NCI-H1105 treated with DMSO at 0.1 percent for 48 hours (cell line): ENCODE data around the gene RNF183.
"Not testable (repeated sequence)": the region's sequence is repeated elsewhere in the genome, so short reads cannot be mapped to it uniquely, and the experiment has no call there.

ENCODE experiments used
- DNase-seq: peaks from one replicate; lab custom pipeline; 2025; lab: John Stamatoyannopoulos, UW

The RNF183 gene

GRCh38 chr9:113274474-113275156, 28.6 kb downstream of the RNF183 start:
- peak; percentile 74 for DNase-seq

GRCh38 chr9:113269871-113270270, 33.3 kb downstream of the RNF183 start:
- DNase-seq, result no peak

- no peak for DNase-seq
Observed at GRCh38 chr9:113269355-113269754, 33.8 kb downstream of the RNF183 start.

- no peak for DNase-seq
Observed at GRCh38 chr9:113267911-113268566, 35.1 kb downstream of the RNF183 start.

GRCh38 chr9:113266174-113266573, 37.0 kb downstream of the RNF183 start:
- DNase-seq, result no peak

- DNase-seq, result no peak
Observed at GRCh38 chr9:113261917-113262671, 41.1 kb downstream of the RNF183 start.

- DNase-seq, result no peak
Observed at GRCh38 chr9:113258282-113258681, 44.9 kb downstream of the RNF183 start.

GRCh38 chr9:113257863-113258262, 45.3 kb downstream of the RNF183 start:
- no peak for DNase-seq

- DNase-seq, result no peak
Observed at GRCh38 chr9:113255438-113255837, 47.7 kb downstream of the RNF183 start.

GRCh38 chr9:113254991-113255390, 48.2 kb downstream of the RNF183 start:
- DNase-seq, result no peak

GRCh38 chr9:113250807-113251206, 52.4 kb downstream of the RNF183 start:
- DNase-seq, result no peak

- DNase-seq, result not testable (repeated sequence)
Observed at GRCh38 chr9:113249661-113250060, 53.5 kb downstream of the RNF183 start.

- peak; percentile 19 for DNase-seq
Observed at GRCh38 chr9:113247640-113248039, 55.5 kb downstream of the RNF183 start.
